Left colon (tissue), 2 donors: ENCODE results near the gene MYH8. TPM values are rescaled to one million over a fixed set of nuclear protein-coding genes. Genes with fewer than 3 reads are reported as not detected.

ENCODE experiments used
- ATAC-seq: fragments of 200-7000 bp; cut with Tn5 transposase; one replicate; pipeline ENCODE4 v1.9.1; 2020; ENCODE audit warnings: mild to moderate bottlenecking, moderate library complexity
- DNase-seq, 2 donors: peaks; one replicate each; pipeline ENCODE4 v3.0.0-alpha.2; 2020
- intact Hi-C, 2 donors: fragments of 100-400 bp; cut with DNase I in 1 of 2; cut with micrococcal nuclease in 1 of 2; formaldehyde crosslinking; loops; one replicate each; pipeline versions ENCODE4 v1.11.2 to v1.14.0; 2022; cut with DNase I, micrococcal nuclease
- total RNA-seq, 2 donors: library from RNA; stranded (reverse); fragmentation: NEBNext Ultra II Directional; extraction: Animal tissue kit (Norgen Biotek cat#: 25700); gene quantifications; one replicate each; pipeline ENCODE4 v1.2.1, GENCODE V29; 2021
- donor health status: DM: no; HTN: no; CAD: no.
- donor health status: DM: yes; HTN: yes; CAD: no.

Gene MYH8
- total RNA-seq, 2 donors from 2014 or later, result not detected

- no peak for ATAC-seq
- no peak for DNase-seq
- intact Hi-C loops, result no loop called here
Observed at GRCh38 chr17:10392880-10393279, 28.9 kb downstream of the MYH8 start.

- no peak for DNase-seq
- intact Hi-C loops, result no loop called here
- ATAC-seq, result no peak
Observed at GRCh38 chr17:10385871-10386270, 35.9 kb downstream of the MYH8 start.

GRCh38 chr17:10384175-10384574 lies 37.6 kb downstream of the MYH8 start:
- intact Hi-C loops, result no loop called here
- DNase-seq (no peak), ATAC-seq (no peak)

- ATAC-seq (no peak), DNase-seq (no peak)
- intact Hi-C loops, result no loop called here
Observed at GRCh38 chr17:10380631-10381408, 40.9 kb downstream of the MYH8 start.

GRCh38 chr17:10372906-10373305 lies 48.8 kb downstream of the MYH8 start, which contains the start of gene MYH13:
Gene MYH13, minus strand, starts transcription at chr17:10373006. Its CDS starts 8,476 bp downstream, at chr17:10364530.
- ATAC-seq, result no peak
- intact Hi-C loops, result no loop called here
- DNase-seq, result no peak

- no peak for ATAC-seq
Observed at GRCh38 chr17:10370016-10370608, 51.6 kb downstream of the MYH8 start.

GRCh38 chr17:10369239-10369638 lies 52.5 kb downstream of the MYH8 start:
- no peak for ATAC-seq

More at GRCh38 chr17:10370016-10370608, 51.6 kb downstream of the MYH8 start:
- DNase-seq, result no peak
- intact Hi-C loops, result no loop called here

GRCh38 chr17:10368561-10368960 lies 53.2 kb downstream of the MYH8 start:
- no peak for ATAC-seq
- no peak for DNase-seq
- intact Hi-C loops, result no loop called here

More at GRCh38 chr17:10369239-10369638, 52.5 kb downstream of the MYH8 start:
- intact Hi-C loops, result no loop called here
- no peak for DNase-seq

GRCh38 chr17:10360578-10360977 lies 61.2 kb downstream of the MYH8 start:
- DNase-seq (no peak), ATAC-seq (no peak)
- intact Hi-C loops, result no loop called here

GRCh38 chr17:10357768-10358167 lies 64.0 kb downstream of the MYH8 start:
- ATAC-seq (no peak), DNase-seq (peak in 1 of 2 donors; percentile 19)
- intact Hi-C loops, result no loop called here

- DNase-seq (no peak), ATAC-seq (no peak)
- intact Hi-C loops, result no loop called here
Observed at GRCh38 chr17:10354651-10355050, 67.1 kb downstream of the MYH8 start.

- DNase-seq, result no peak
- ATAC-seq, result no peak
- intact Hi-C loops, result no loop called here
Observed at GRCh38 chr17:10352893-10353292, 68.9 kb downstream of the MYH8 start.

- ATAC-seq, result no peak
- intact Hi-C loops, result no loop called here
- no peak for DNase-seq
Observed at GRCh38 chr17:10349403-10349802, 72.3 kb downstream of the MYH8 start.

GRCh38 chr17:10344816-10345215 lies 76.9 kb downstream of the MYH8 start:
- DNase-seq (no peak), ATAC-seq (no peak)
- intact Hi-C loops, result no loop called here

Other genes starting within 250 kb of the MYH8 start
- 10 to 100 TPM in 1 of 2 donors, 1 to 10 TPM in 1; 6.3 to 22.9 TPM for gene GAS7, start 223.3 kb downstream of the MYH8 start, total RNA-seq
- gene MYH13, start 48.9 kb downstream of the MYH8 start, total RNA-seq, result under 1 TPM in 1 of 2 donors, not detected in 1; 0.03 TPM
- not detected for gene MYH4, start 47.6 kb upstream of the MYH8 start, total RNA-seq
- not detected for gene MYH1, start 96.6 kb upstream of the MYH8 start, total RNA-seq
- not detected for gene MYH2, start 127.7 kb upstream of the MYH8 start, total RNA-seq
- 1 to 10 TPM; 1.0 to 1.6 TPM for gene MYH3, start 235.4 kb upstream of the MYH8 start, total RNA-seq